Measurements from ENCODE around the gene RABAC1. TPM values are rescaled to one million over a fixed set of nuclear protein-coding genes. Genes with fewer than 3 reads are reported as not detected.
"Not testable (repeated sequence)": the region's sequence is repeated elsewhere in the genome, so short reads cannot be mapped to it uniquely, and the experiment has no call there.

RABAC1 gene
- polyA plus RNA-seq, 3 donors from 2014 or later = 263 to 375 (median 373) TPM

- DNase-seq = no peak
- peaks cover 3 to 9% (median 4%) of the 10 kb centered on the region in 3 donors for H3K36me3 Mint-ChIP-seq
- H3K27ac Mint-ChIP-seq = peak overlapping the region; percentile 13 to 77 (median 30)
- peak overlapping the region; percentile 49 to 74 (median 61) for H3K4me3 Mint-ChIP-seq
- peaks cover 16 to 39% (median 27%) of the 10 kb centered on the region in 3 donors for H3K27me3 Mint-ChIP-seq (ENCODE audit: low read depth in 3 of 3)
- H3K9me3 Mint-ChIP-seq = no peaks in the 10 kb centered on the region
- H3K4me1 Mint-ChIP-seq = peaks cover 22 to 27% of the 10 kb centered on the region in 2 donors
Observed at GRCh38 chr19:41994994-41995958, 36.2 kb upstream of the RABAC1 start.

- Mint-ChIP-seq H3K4me3 (peak overlapping the region; percentile 49 to 74 (median 61)), H3K27ac (peak overlapping the region in 4 of 6 donors; percentile 18 to 77 (median 38)), H3K4me1 (peaks cover 22 to 26% of the 10 kb centered on the region in 2 donors), H3K27me3 (ENCODE audit: low read depth in 3 of 3) (peaks cover 12 to 35% (median 21%) of the 10 kb centered on the region in 3 donors), H3K36me3 (peaks cover 3 to 7% (median 4%) of the 10 kb centered on the region in 3 donors), H3K9me3 (no peaks in the 10 kb centered on the region)
- no peak for DNase-seq
Observed at GRCh38 chr19:41994521-41994971, 35.4 kb upstream of the RABAC1 start.

- Mint-ChIP-seq H3K9me3 (no peaks in the 10 kb centered on the region), H3K4me3 (peak within 1 kb of the TSS; percentile 82 to 95 (median 86)), H3K27me3 (ENCODE audit: low read depth in 3 of 3) (peaks cover 12 to 32% (median 20%) of the 10 kb centered on the region in 3 donors), H3K36me3 (peaks cover 3 to 4% (median 4%) of the 10 kb centered on the region in 3 donors), H3K27ac (peak within 1 kb of the TSS; percentile 84 to 100 (median 97)), H3K4me1 (peaks cover 22 to 23% of the 10 kb centered on the region in 2 donors)
- DNase-seq = peak; percentile 82 to 85 (median 84)
Observed at GRCh38 chr19:41993612-41994483, 34.7 kb upstream of the RABAC1 start, which contains the start of gene ATP1A3. Gene ATP1A3, minus strand, starts transcription at chr19:41994230. Its CDS starts 154 bp downstream, at chr19:41994076.

GRCh38 chr19:41991925-41992569 is 32.9 kb upstream of the RABAC1 start:
- peaks cover 11 to 28% (median 13%) of the 10 kb centered on the region in 3 donors for H3K27me3 Mint-ChIP-seq (ENCODE audit: low read depth in 3 of 3)
- H3K9me3 Mint-ChIP-seq, DNase-seq, H3K36me3 Mint-ChIP-seq: not testable (repeated sequence)
- peak overlapping the region in 5 of 6 donors; percentile 57 to 95 (median 79) for H3K27ac Mint-ChIP-seq
- H3K4me3 Mint-ChIP-seq = peak overlapping the region in 3 of 5 donors; percentile 54 to 77 (median 60)
- H3K4me1 Mint-ChIP-seq = peaks cover 20 to 22% of the 10 kb centered on the region in 2 donors

- Mint-ChIP-seq H3K27me3 (ENCODE audit: low read depth in 3 of 3) (peaks cover 5 to 22% (median 5%) of the 10 kb centered on the region in 3 donors), H3K4me3 (peak overlapping the region in 1 of 5 donors; percentile 42), H3K9me3 (no peaks in the 10 kb centered on the region)
Observed at GRCh38 chr19:41991025-41991424, 31.9 kb upstream of the RABAC1 start.

GRCh38 chr19:41990615-41991014 is 31.5 kb upstream of the RABAC1 start:
- no peak for DNase-seq
- H3K4me3 Mint-ChIP-seq = no peak overlapping the region
- no peaks in the 10 kb centered on the region for H3K9me3 Mint-ChIP-seq
- peaks cover 0 to 14% (median 8%) of the 10 kb centered on the region in 3 donors for H3K36me3 Mint-ChIP-seq
- peaks cover 4 to 18% (median 5%) of the 10 kb centered on the region in 3 donors for H3K27me3 Mint-ChIP-seq (ENCODE audit: low read depth in 3 of 3)
- H3K4me1 Mint-ChIP-seq = peaks cover 16 to 20% of the 10 kb centered on the region in 2 donors
- H3K27ac Mint-ChIP-seq = no peak overlapping the region

More at GRCh38 chr19:41991025-41991424, 31.9 kb upstream of the RABAC1 start:
- H3K4me1 Mint-ChIP-seq = peaks cover 16 to 20% of the 10 kb centered on the region in 2 donors
- no peak for DNase-seq
- H3K27ac Mint-ChIP-seq = peak overlapping the region in 2 of 6 donors; percentile 24 to 58
- H3K36me3 Mint-ChIP-seq = peaks cover 0 to 14% (median 8%) of the 10 kb centered on the region in 3 donors

GRCh38 chr19:41990028-41990427 is 30.9 kb upstream of the RABAC1 start:
- Mint-ChIP-seq H3K9me3 (no peaks in the 10 kb centered on the region), H3K27me3 (ENCODE audit: low read depth in 3 of 3) (peaks cover 3 to 16% (median 5%) of the 10 kb centered on the region in 3 donors), H3K4me1 (peaks cover 13 to 15% of the 10 kb centered on the region in 2 donors), H3K36me3 (peaks cover 0 to 14% (median 8%) of the 10 kb centered on the region in 3 donors), H3K27ac (no peak overlapping the region), H3K4me3 (no peak overlapping the region)
- DNase-seq = no peak

- Mint-ChIP-seq H3K4me3 (no peak overlapping the region), H3K4me1 (peaks cover 7 to 9% of the 10 kb centered on the region in 2 donors), H3K27me3 (ENCODE audit: low read depth in 3 of 3) (peaks cover 3 to 12% (median 5%) of the 10 kb centered on the region in 3 donors), H3K9me3 (no peaks in the 10 kb centered on the region), H3K27ac (no peak overlapping the region), H3K36me3 (peaks cover 0 to 20% (median 8%) of the 10 kb centered on the region in 3 donors)
- DNase-seq = no peak
Observed at GRCh38 chr19:41988947-41989346, 29.8 kb upstream of the RABAC1 start.

GRCh38 chr19:41987141-41987860 is 28.2 kb upstream of the RABAC1 start:
- H3K27ac Mint-ChIP-seq = peak overlapping the region in 2 of 6 donors; percentile 38 to 41
- no peak overlapping the region for H3K4me3 Mint-ChIP-seq
- H3K9me3 Mint-ChIP-seq = no peaks in the 10 kb centered on the region

GRCh38 chr19:41984961-41985360 is 25.8 kb upstream of the RABAC1 start:
- Mint-ChIP-seq H3K9me3 (no peaks in the 10 kb centered on the region), H3K27ac (peak overlapping the region in 1 of 6 donors; percentile 64), H3K36me3 (peaks cover 6 to 20% (median 12%) of the 10 kb centered on the region in 3 donors), H3K27me3 (ENCODE audit: low read depth in 3 of 3) (peaks cover 0 to 3% (median 2%) of the 10 kb centered on the region in 3 donors), H3K4me1 (no peaks in the 10 kb centered on the region), H3K4me3 (no peak overlapping the region)
- no peak for DNase-seq

More at GRCh38 chr19:41987141-41987860, 28.2 kb upstream of the RABAC1 start:
- peaks cover 0 to 20% (median 5%) of the 10 kb centered on the region in 3 donors for H3K36me3 Mint-ChIP-seq
- H3K4me1 Mint-ChIP-seq = no peaks in the 10 kb centered on the region
- DNase-seq = no peak
- H3K27me3 Mint-ChIP-seq (ENCODE audit: low read depth in 3 of 3) = peaks cover 0 to 4% (median 3%) of the 10 kb centered on the region in 3 donors

- H3K27ac Mint-ChIP-seq = no peak overlapping the region
- H3K4me3 Mint-ChIP-seq = no peak overlapping the region
- peaks cover 7 to 21% (median 11%) of the 10 kb centered on the region in 3 donors for H3K36me3 Mint-ChIP-seq
- H3K27me3 Mint-ChIP-seq (ENCODE audit: low read depth in 3 of 3) = peaks cover 0 to 3% (median 2%) of the 10 kb centered on the region in 3 donors
- H3K4me1 Mint-ChIP-seq = no peaks in the 10 kb centered on the region
- no peak for DNase-seq
- H3K9me3 Mint-ChIP-seq = no peaks in the 10 kb centered on the region
Observed at GRCh38 chr19:41981724-41982123, 22.6 kb upstream of the RABAC1 start.

GRCh38 chr19:41978470-41978869 is 19.3 kb upstream of the RABAC1 start:
- Mint-ChIP-seq H3K9me3 (no peaks in the 10 kb centered on the region), H3K27me3 (ENCODE audit: low read depth in 3 of 3) (peaks cover 0 to 3% (median 0%) of the 10 kb centered on the region in 3 donors), H3K27ac (no peak overlapping the region), H3K36me3 (peaks cover 11 to 15% (median 13%) of the 10 kb centered on the region in 3 donors), H3K4me3 (no peak overlapping the region), H3K4me1 (no peaks in the 10 kb centered on the region)
- DNase-seq = no peak

Data from immature natural killer cell (primary cell).